Fibroblast of peridontal ligament (primary cell): ENCODE results near the gene GLTP.
A peak's percentile ranks its signal among the peaks of the same experiment; 100 is the strongest.
"Not testable (repeated sequence)": the region's sequence is repeated elsewhere in the genome, so short reads cannot be mapped to it uniquely, and the experiment has no call there.

Source experiments
- DNase-seq: peaks from one replicate; pipeline ENCODE4 v3.0.0-alpha.2; 2010; ENCODE audit errors: extremely low read depth

The GLTP gene

GRCh38 chr12:109902891-109903418 is 22.6 kb upstream of the GLTP start:
- no peak for DNase-seq

- no peak for DNase-seq
Measured at GRCh38 chr12:109900752-109901580, 20.6 kb upstream of the GLTP start.

GRCh38 chr12:109899783-109900751 is 19.7 kb upstream of the GLTP start, which contains the start of gene TCHP:
TSS of gene TCHP (plus strand) at chr12:109900274. CDS start at chr12:109903027, 2,753 bp downstream.
- DNase-seq = peak; percentile 87

GRCh38 chr12:109899345-109899744 is 19.0 kb upstream of the GLTP start:
- not testable (repeated sequence) for DNase-seq

DNA sequence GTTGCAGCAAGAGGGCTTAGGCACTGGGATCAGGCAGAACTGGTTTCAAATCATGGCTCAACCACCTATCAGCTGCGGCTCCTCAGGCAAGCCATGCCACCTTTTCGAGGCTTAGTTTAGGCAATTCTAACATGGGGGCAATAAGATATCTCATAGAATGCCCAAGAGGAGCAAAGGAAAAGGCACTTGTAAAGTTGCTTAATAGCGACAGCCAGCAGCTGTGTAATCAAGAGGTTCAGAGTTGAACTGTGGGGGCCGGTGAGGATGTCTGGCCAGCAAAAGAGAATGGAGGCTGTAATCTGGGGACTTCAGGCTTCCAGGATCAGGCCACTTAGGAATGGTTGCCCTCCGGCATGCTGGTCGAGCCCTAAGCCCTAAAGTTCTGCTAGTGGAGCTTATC is 16.7 kb upstream of the GLTP start:
- DNase-seq = no peak

DNA sequence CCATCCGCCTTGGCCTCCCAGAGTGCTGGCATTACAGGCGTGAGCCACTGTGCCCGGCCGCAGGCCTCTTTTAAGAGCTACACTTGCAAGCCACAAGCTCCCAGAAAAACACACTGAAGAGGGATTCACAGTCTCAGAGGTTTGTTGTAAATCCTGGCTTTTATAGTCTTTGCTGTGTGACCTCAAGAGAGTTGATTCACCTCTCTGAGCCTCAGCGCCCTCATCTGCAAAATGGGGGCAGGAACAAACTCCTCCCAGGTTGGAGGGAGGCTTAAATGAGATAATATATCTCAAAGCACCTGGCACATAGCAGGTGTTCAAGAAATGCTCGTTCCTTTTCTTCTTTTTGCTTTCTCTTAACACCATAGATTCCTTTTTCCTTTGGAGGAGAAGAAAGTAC is 15.8 kb upstream of the GLTP start:
- DNase-seq = no peak

GRCh38 chr12:109894939-109895338 is 14.6 kb upstream of the GLTP start:
- no peak for DNase-seq

GRCh38 chr12:109893261-109893995 is 13.1 kb upstream of the GLTP start:
- no peak for DNase-seq

- DNase-seq = no peak
Measured at GRCh38 chr12:109892748-109893147, 12.4 kb upstream of the GLTP start.

DNA sequence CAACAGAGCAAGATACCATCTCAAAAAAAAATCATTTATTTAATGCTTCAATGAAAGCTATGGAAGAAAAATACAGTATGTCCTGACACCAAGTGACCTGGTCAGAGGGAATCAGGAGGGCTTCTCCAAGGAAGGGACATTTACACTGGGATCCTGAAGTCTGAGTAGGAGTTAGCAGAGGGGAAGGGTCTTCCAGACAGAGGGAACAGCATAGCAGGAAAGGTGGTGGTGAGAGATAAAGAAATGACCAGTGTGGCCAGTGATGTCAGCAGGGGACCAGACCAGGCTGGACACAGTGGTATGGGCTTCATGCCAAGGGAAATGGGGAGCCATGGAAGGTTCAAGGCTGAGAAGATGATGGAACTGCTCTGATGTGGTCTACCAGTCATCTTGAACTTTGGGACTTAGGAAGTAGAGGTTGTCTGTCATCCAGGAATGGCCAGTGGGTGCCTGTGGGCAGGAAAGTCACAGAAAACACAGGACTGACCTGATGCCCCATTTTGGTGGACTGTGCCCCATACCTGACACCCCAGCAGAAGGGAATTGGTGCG is 11.9 kb upstream of the GLTP start:
- DNase-seq = no peak

GRCh38 chr12:109891731-109892130 is 11.4 kb upstream of the GLTP start:
- not testable (repeated sequence) for DNase-seq

- no peak for DNase-seq
Measured at GRCh38 chr12:109890620-109891170, 10.4 kb upstream of the GLTP start.

DNA sequence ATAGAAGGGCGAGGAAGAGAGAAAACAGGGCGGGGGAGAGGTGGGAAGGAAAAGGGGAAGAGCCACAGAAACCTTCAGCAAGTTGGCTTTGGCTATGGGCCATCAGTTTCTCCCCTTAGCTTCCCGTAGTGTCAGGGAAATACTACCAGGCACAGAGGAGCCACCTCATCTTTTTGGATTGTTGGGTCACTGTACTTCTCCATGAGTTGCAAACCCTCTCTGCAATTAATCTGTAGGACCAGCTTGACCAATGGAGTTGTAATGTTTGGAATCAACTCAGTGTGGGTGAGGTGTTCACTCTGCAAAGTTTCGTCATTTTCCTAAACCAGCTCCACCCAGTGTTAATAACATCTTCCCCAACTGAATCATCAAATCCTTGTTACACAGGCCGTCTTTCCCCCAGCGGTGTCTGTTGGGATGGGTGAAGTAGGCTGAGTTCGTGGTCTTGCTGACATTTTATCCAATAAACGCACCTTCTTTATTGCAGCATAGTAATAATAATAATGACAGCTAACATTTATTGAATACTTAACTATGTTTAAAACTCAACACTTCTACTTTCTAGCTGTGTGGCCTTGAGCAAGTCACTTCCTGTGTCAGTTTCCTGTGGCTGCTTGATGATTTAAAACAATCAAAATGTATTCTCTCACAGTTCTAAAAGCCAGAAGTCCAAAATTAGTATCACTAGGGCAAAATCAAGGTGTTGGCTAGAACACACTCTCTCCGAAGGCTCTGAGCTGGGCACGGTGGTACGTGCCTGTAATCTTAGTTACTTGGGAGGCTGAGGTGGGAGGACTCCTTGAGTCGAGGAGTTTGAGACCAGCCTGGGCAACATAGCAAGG is 8.1 kb upstream of the GLTP start:
- DNase-seq = peak; percentile 89

DNA sequence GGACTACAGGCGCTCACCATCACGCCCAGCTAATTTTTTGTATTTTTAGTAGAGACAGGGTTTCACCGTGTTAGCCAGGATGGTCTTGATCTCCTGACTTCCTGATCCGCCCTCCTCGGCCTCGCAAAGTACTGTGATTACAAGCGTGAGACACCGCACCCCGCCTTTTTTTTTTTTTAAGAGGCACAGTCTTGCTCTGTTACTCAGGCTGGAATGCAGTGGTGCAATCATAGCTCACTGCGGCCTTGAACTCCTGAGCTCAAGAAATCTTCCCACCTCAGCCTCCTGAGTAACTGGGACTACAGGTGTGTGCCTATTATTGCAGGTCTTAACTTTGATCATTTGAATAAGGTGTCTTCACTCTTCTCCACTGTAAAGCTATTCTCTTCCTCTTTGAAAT is 5.3 kb upstream of the GLTP start:
- no peak for DNase-seq

DNA sequence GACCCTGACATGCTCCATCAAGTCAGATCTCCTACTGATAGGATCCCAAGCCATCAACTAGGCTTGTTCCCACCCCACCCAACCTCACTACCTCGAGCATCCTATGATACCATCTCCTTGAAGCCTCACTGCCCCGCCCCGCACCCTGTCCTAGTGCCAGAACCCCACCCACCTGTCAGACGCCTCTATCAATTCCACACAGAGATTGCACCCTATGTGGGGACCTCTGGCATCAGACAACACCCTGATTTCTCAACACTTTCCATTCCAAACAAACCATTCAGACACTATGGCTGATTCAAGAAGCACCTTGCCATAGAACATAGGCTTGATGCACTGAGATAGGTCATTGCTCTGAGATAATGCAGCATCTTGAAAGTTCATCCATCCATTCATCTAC is 3.1 kb upstream of the GLTP start:
- DNase-seq = no peak

DNA sequence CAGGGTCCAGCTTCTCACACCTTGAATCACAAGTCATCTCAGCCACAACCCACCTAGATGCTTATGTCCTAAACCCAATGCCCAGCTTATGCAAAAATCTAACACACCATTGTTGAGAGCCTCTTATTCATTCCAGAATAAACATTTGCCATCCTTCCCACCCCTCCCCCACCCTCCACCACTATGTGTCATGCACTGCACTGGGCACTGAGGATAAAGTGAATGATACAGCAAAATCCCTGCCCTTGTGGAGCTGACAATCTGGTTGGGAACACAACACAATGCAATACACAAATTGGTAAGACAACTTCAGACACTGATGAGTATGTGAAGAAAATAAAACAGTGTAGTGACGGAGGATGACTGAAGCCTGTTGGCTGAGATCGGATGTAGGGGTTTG is 1.4 kb upstream of the GLTP start:
- no peak for DNase-seq

DNA sequence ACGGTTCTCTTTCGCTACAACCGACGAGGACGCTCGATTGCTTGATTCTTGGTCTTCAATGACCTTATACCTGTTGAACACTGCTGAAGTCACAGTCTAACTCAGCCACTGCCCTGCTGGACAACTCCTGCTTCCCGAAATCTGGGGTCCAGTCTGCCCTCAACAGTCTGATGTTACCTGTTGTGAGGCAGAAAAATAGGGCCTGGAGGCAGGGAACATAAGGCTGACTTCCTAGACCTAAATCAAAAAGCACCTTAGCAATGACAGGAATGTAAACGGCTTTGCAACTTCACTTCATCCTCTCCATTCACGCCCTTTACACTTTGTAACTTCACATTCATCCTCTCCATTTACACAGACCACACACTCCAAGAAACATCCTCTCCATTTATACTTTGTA is 597 bp upstream of the GLTP start:
- no peak for DNase-seq

- DNase-seq = peak; percentile 37
Measured at GRCh38 chr12:109879351-109880042, 844 bp downstream of the GLTP start.

DNA sequence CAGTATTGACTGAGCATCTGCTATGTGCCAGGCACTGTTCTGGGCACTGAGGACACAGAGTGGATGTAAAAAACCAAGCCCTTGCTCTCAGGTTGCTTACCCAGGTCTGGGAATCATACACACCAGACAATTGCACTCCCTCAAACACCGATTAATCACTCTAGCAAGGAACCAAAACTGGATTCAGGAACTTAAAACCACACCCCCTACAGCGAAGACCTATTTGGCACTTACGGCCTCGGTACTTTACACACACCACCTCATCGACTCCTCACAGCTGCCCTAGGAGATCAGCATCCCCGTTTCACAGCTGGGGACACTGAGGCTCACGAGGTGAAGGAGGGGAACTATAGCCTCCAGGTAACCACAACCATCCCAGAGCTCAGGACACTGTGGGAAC is 1.6 kb downstream of the GLTP start:
- no peak for DNase-seq

- no peak for DNase-seq
Measured at GRCh38 chr12:109878247-109878625, 2.1 kb downstream of the GLTP start.
